H1 (cell line): ENCODE data around the gene PLCL2. TPM values are rescaled to one million over a fixed set of nuclear protein-coding genes. Genes with fewer than 3 reads are reported as not detected.

Source experiments
- CTCF ChIA-PET: fragments of 300-600 bp; sonication (Branson Sonifier 250); formaldehyde crosslinking; loops from one replicate; lab custom pipeline; 2021; ENCODE audit not compliant: partially characterized antibody; lab: Charles Lee
- POLR2A ChIA-PET: fragments of 300-600 bp; sonication (Branson Sonifier 250); formaldehyde crosslinking; loops from one replicate; lab custom pipeline; 2021; ENCODE audit warnings: inconsistent platforms; ENCODE audit not compliant: partially characterized antibody; lab: Charles Lee
- DNase-seq, 2 experiments: peaks; one replicate each; pipeline versions ENCODE4 v3.0.0 to v3.0.0-alpha.2; 2010 to 2022; ENCODE audit warnings: low spot score in 2 of 2, low read depth in 1 of 2, mixed read lengths in 1 of 2
- FAIRE-seq: peaks from 2 replicates; lab custom pipeline; 2011; peaks lifted over from hg19 to GRCh38; lab: Jason Lieb, UNC
- H2AFZ ChIP-seq: 2 replicates; pipeline ENCODE4 v1.8.1; 2012; ENCODE audit warnings: low read length, inconsistent platforms
- H2AK5ac ChIP-seq: 2 replicates; pipeline ENCODE4 v1.6.1; 2013; ENCODE audit warnings: low read depth, low read length
- H2BK120ac ChIP-seq: replicated peaks from 2 replicates; pipeline ENCODE3; 2013; ENCODE audit warnings: low read depth, low read length, inconsistent platforms
- H2BK12ac ChIP-seq: 2 replicates; pipeline ENCODE4 v1.6.1; 2013; ENCODE audit warnings: low read depth, low read length
- H2BK15ac ChIP-seq: 2 replicates; pipeline ENCODE4 v1.6.1; 2013; ENCODE audit warnings: low read length
- H2BK20ac ChIP-seq: 2 replicates; pipeline ENCODE4 v1.6.1; 2013; ENCODE audit warnings: low read length
- H2BK5ac ChIP-seq: 2 replicates; pipeline ENCODE4 v1.6.1; 2013; ENCODE audit warnings: low read depth, low read length
- H3K14ac ChIP-seq: 2 replicates; pipeline ENCODE4 v1.6.1; 2013; ENCODE audit warnings: inconsistent platforms; ENCODE audit not compliant: insufficient read length
- H3K18ac ChIP-seq: 2 replicates; pipeline ENCODE4 v1.6.1; 2013; ENCODE audit warnings: low read length; ENCODE audit errors: extremely low read depth
- H3K23ac ChIP-seq: 2 replicates; pipeline ENCODE4 v1.6.1; 2013; ENCODE audit warnings: inconsistent platforms; ENCODE audit not compliant: insufficient read length
- H3K23me2 ChIP-seq: 2 replicates; pipeline ENCODE4 v1.6.1; 2013; ENCODE audit warnings: low read depth, low read length
- H3K27ac ChIP-seq: 2 replicates; pipeline ENCODE4 v1.6.1; 2011; ENCODE audit warnings: low read depth, low read length, inconsistent platforms
- H3K27me3 ChIP-seq, 4 experiments: replicated peaks in 1 of 4; 1 replicate in 1 of 4; 2 replicates in 3 of 4; pipeline versions ENCODE4 v1.6.1 to v1.8.1; 2011 to 2013; ENCODE audit warnings: low read length in 3 of 4, mild to moderate bottlenecking in 3 of 4, inconsistent platforms in 2 of 4, mixed read lengths in 2 of 4, moderate library complexity in 1 of 4; ENCODE audit not compliant: control insufficient read depth in 3 of 4, insufficient read depth in 3 of 4; ENCODE audit errors: extremely low read depth in 1 of 4
- H3K36me3 ChIP-seq, 4 experiments: 2 replicates each; pipeline versions ENCODE4 v1.6.1 to v1.8.1; 2011 to 2013; ENCODE audit warnings: mild to moderate bottlenecking in 4 of 4, low read length in 3 of 4, moderate library complexity in 2 of 4, control low read depth in 1 of 4, inconsistent platforms in 1 of 4; ENCODE audit not compliant: insufficient read depth in 4 of 4, control insufficient read depth in 2 of 4
- H3K4ac ChIP-seq: replicated peaks from 2 replicates; pipeline ENCODE3; 2013; ENCODE audit warnings: low read length, low read depth, mixed read lengths, inconsistent platforms; ENCODE audit not compliant: insufficient read length
- H3K4me1 ChIP-seq, 4 experiments: replicated peaks in 1 of 4; 1 replicate in 1 of 4; 2 replicates in 3 of 4; pipeline versions ENCODE4 v1.6.1 to v1.8.1; 2011 to 2013; ENCODE audit warnings: low read length in 3 of 4, inconsistent platforms in 2 of 4, mixed read lengths in 1 of 4; ENCODE audit not compliant: insufficient read depth in 4 of 4, control insufficient read depth in 3 of 4
- H3K4me2 ChIP-seq, 2 experiments: 2 replicates each; pipeline versions ENCODE4 v1.6.1 to v1.8.1; 2011 to 2013; ENCODE audit warnings: low read depth in 2 of 2, low read length in 2 of 2, control low read depth in 1 of 2, inconsistent platforms in 1 of 2, mild to moderate bottlenecking in 1 of 2; ENCODE audit not compliant: insufficient read depth in 1 of 2
- H3K4me3 ChIP-seq, 4 experiments: fragments of 200-600, 300-600 bp in 1 of 4; sonication (generic), shearing (Covaris generic), sonication (Bioruptor Twin) in 1 of 4; 2 replicates each; pipeline versions ENCODE4 v1.5.1 to v1.8.1; 2011 to 2016; ENCODE audit warnings: low read length in 4 of 4, low read depth in 3 of 4, control low read depth in 2 of 4, inconsistent platforms in 2 of 4, mild to moderate bottlenecking in 2 of 4, mixed read lengths in 1 of 4, moderate library complexity in 1 of 4; ENCODE audit not compliant: insufficient read depth in 2 of 4; ENCODE audit errors: extremely low read depth in 1 of 4
- H3K56ac ChIP-seq: replicated peaks from 2 replicates; pipeline ENCODE3; 2013; ENCODE audit warnings: low read depth, mild to moderate bottlenecking, mixed read lengths, low read length, inconsistent platforms; ENCODE audit not compliant: insufficient read length
- H3K79me1 ChIP-seq: 2 replicates; pipeline ENCODE4 v1.6.1; 2013; ENCODE audit warnings: low read depth, low read length, control low read depth
- H3K79me2 ChIP-seq, 2 experiments: 2 replicates each; pipeline versions ENCODE4 v1.6.1 to v1.8.1; 2012 to 2013; ENCODE audit warnings: low read length in 2 of 2, mild to moderate bottlenecking in 2 of 2, inconsistent platforms in 1 of 2; ENCODE audit not compliant: insufficient read depth in 2 of 2, control insufficient read depth in 1 of 2
- H3K9ac ChIP-seq, 4 experiments: replicated peaks in 1 of 4; 1 replicate in 1 of 4; 2 replicates in 3 of 4; pipeline versions ENCODE4 v1.6.1 to v1.8.1; 2011 to 2013; ENCODE audit warnings: low read depth in 3 of 4, low read length in 3 of 4, control low read depth in 2 of 4, mild to moderate bottlenecking in 2 of 4, moderate library complexity in 2 of 4, inconsistent platforms in 1 of 4; ENCODE audit errors: extremely low read depth in 1 of 4
- H3K9me3 ChIP-seq, 2 experiments: 2 replicates each; pipeline versions ENCODE4 v1.6.1 to v1.8.1; 2012 to 2013; ENCODE audit warnings: mild to moderate bottlenecking in 2 of 2, moderate library complexity in 2 of 2, control low read depth in 1 of 2, inconsistent platforms in 1 of 2, low read depth in 1 of 2, low read length in 1 of 2, mixed read lengths in 1 of 2; ENCODE audit not compliant: insufficient read depth in 2 of 2
- H4K20me1 ChIP-seq, 2 experiments: replicated peaks in 1 of 2; 2 replicates each; pipeline versions ENCODE3 to v1.8.1; 2011 to 2013; ENCODE audit warnings: inconsistent platforms in 2 of 2, low read length in 2 of 2, mild to moderate bottlenecking in 1 of 2; ENCODE audit not compliant: insufficient read depth in 2 of 2, control insufficient read depth in 1 of 2
- H4K5ac ChIP-seq: 2 replicates; pipeline ENCODE4 v1.6.1; 2013; ENCODE audit warnings: low read length, low read depth, mixed read lengths, inconsistent platforms; ENCODE audit not compliant: insufficient read length
- H4K8ac ChIP-seq: 2 replicates; pipeline ENCODE4 v1.8.0; 2013; ENCODE audit warnings: mild to moderate bottlenecking, moderate library complexity, low read length, inconsistent platforms; ENCODE audit not compliant: insufficient read depth; ENCODE audit errors: extremely low read depth
- H4K91ac ChIP-seq: replicated peaks from 2 replicates; pipeline ENCODE3; 2013; ENCODE audit warnings: low read length, mixed read lengths, inconsistent platforms; ENCODE audit not compliant: insufficient read length
- CBX8 ChIP-seq: fragments of 300-800, 300-1000 bp; sonication (generic); IDR thresholded peaks from 2 replicates; pipeline ENCODE4 v1.7.1; 2016; ENCODE audit warnings: low read depth, low read length, borderline replicate concordance
- EP300 ChIP-seq, 2 experiments: IDR thresholded peaks; 1 replicate in 1 of 2; 2 replicates in 1 of 2; pipeline ENCODE4 v1.6.1; 2011 to 2012; ENCODE audit warnings: low read depth in 2 of 2, low read length in 2 of 2, mild to moderate bottlenecking in 2 of 2, borderline replicate concordance in 1 of 2, inconsistent platforms in 1 of 2, moderate library complexity in 1 of 2
- HDAC6 ChIP-seq: IDR thresholded peaks from one replicate; pipeline ENCODE4 v1.7.1; 2012; ENCODE audit warnings: low read depth, mild to moderate bottlenecking, inconsistent platforms, low read length, moderate library complexity
- POLR2A ChIP-seq, 2 experiments: IDR thresholded peaks; 1 replicate in 1 of 2; 2 replicates in 1 of 2; pipeline ENCODE4 v1.6.1; 2011; ENCODE audit warnings: low read depth in 2 of 2, low read length in 2 of 2, mild to moderate bottlenecking in 2 of 2; ENCODE audit errors: control extremely low read depth in 1 of 2
- RAD21 ChIP-seq, 2 experiments: IDR thresholded peaks in 1 of 2; conservative IDR thresholded peaks in 1 of 2; 2 replicates each; pipeline ENCODE4 v1.6.1; 2011; ENCODE audit warnings: low read depth in 2 of 2, low read length in 2 of 2, improper control_type of control experiment in 1 of 2, inconsistent platforms in 1 of 2, mild to moderate bottlenecking in 1 of 2, moderate library complexity in 1 of 2
- SRF ChIP-seq: IDR thresholded peaks from 2 replicates; pipeline ENCODE4 v1.6.1; 2011; ENCODE audit warnings: mild to moderate bottlenecking, low read depth, low read length, moderate library complexity
- TEAD4 ChIP-seq: IDR thresholded peaks from 2 replicates; pipeline ENCODE4 v1.6.1; 2012; ENCODE audit warnings: low read depth, low read length, inconsistent platforms, mixed read lengths
- YY1 ChIP-seq: IDR thresholded peaks from 2 replicates; pipeline ENCODE4 v1.6.1; 2011; ENCODE audit warnings: low read depth, mild to moderate bottlenecking, low read length
- polyA plus RNA-seq, 7 experiments: library from polyadenylated mRNA; depleted of rRNA in 3 of 7; stranded (reverse) in 5 of 7; unstranded in 2 of 7; fragments of >200 nt in 5 of 7; fragments of 200-250 nt in 2 of 7; gene quantifications; 1 replicate in 5 of 7; 2 replicates in 1 of 7; 4 replicates in 1 of 7; pipeline versions ENCODE4 v1.2.1 to v1.2.3, GENCODE V29; 2011 to 2013; ENCODE audit warnings: missing spikeins in 2 of 7, mixed read lengths in 2 of 7
- total RNA-seq: library from RNA; stranded (reverse); fragmentation: NEBNext Ultra II Directional; extraction: Animal tissue kit (Norgen Biotek cat#: 25700); gene quantifications from 2 replicates; pipeline ENCODE4 v1.2.1, GENCODE V29; 2021

Gene PLCL2
- total and polyA plus RNA-seq, 2 of the 8 experiments (the other 6 are each of a cell fraction or from before 2014, with no cell fraction given) = 3.5 to 6.8 TPM

GRCh38 chr3:17054982-17055343 lies 170.2 kb downstream of the PLCL2 start:
- Histone ChIP-seq H3K9me3 (peaks cover 2 to 5% of the 10 kb centered on the region in 2 experiments; a peak in 1 of 4 replicates), H3K4ac (no peak overlapping the region), H3K9ac (no peak overlapping the region), H4K8ac (no peak overlapping the region), H3K4me1 (peaks cover 0 to 3% (median 0%) of the 10 kb centered on the region in 4 experiments; a peak in 1 of 7 replicates), H3K56ac (no peak overlapping the region), H3K18ac (no peak overlapping the region), H4K20me1 (no peaks in the 10 kb centered on the region), H3K36me3 (no peaks in the 10 kb centered on the region; a peak in 1 of 8 replicates), H3K27ac (no peak overlapping the region), H3K14ac (no peak overlapping the region), H3K79me1 (no peaks in the 10 kb centered on the region), H3K4me2 (no peak overlapping the region), H2AFZ (no peak overlapping the region), H2BK20ac (no peak overlapping the region), H2BK5ac (no peak overlapping the region), H3K27me3 (no peaks in the 10 kb centered on the region), H3K23ac (no peak overlapping the region), H3K4me3 (no peak overlapping the region), H3K23me2 (no peaks in the 10 kb centered on the region), H2BK12ac (no peak overlapping the region), H2BK120ac (no peak overlapping the region), H4K5ac (no peak overlapping the region), H3K79me2 (no peaks in the 10 kb centered on the region), H2BK15ac (no peak overlapping the region), H2AK5ac (no peak overlapping the region), H4K91ac (no peak overlapping the region)
- DNase-seq (no peak), FAIRE-seq (no peak)
- ChIA-PET POLR2A (no interaction called here), CTCF (no interaction called here)
- TF ChIP-seq SRF (no peak), HDAC6 (no peak), RAD21 (IDR thresholded peaks at IDR 0.05 in 1 of 2, conservative IDR thresholded peaks at IDR 0.05 in 1 of 2; ENCODE audit: low read depth in 2 of 2, low read length in 2 of 2) (no peak), TEAD4 (no peak), EP300 (IDR thresholded peaks at IDR 0.05; ENCODE audit: borderline replicate concordance in 1 of 2, low read depth in 2 of 2, low read length in 2 of 2) (no peak), POLR2A (IDR thresholded peaks at IDR 0.05; ENCODE audit: control extremely low read depth in 1 of 2, low read depth in 2 of 2, low read length in 2 of 2) (no peak), CBX8 (no peak), YY1 (no peak)
